GM21723 (cell line): ENCODE results near the gene OLFML3.

Experiments
- ATAC-seq: cut with Tn5 transposase; IDR thresholded peaks from one replicate; pipeline ENCODE4 v1.9.1; 2021; ENCODE audit warnings: mild to moderate bottlenecking, moderate library complexity; ENCODE audit not compliant: unreplicated experiment

OLFML3 gene

GRCh38 chr1:114024049-114024448 is 44.8 kb downstream of the OLFML3 start:
- ATAC-seq: no peak

GRCh38 chr1:114025609-114026401 is 46.5 kb downstream of the OLFML3 start:
- ATAC-seq: no peak

- no peak for ATAC-seq
These were observed 47.5 kb downstream of the OLFML3 start for GRCh38 chr1:114026797-114027196.
